Measurements from ENCODE around the gene MTFP1.

DNA sequence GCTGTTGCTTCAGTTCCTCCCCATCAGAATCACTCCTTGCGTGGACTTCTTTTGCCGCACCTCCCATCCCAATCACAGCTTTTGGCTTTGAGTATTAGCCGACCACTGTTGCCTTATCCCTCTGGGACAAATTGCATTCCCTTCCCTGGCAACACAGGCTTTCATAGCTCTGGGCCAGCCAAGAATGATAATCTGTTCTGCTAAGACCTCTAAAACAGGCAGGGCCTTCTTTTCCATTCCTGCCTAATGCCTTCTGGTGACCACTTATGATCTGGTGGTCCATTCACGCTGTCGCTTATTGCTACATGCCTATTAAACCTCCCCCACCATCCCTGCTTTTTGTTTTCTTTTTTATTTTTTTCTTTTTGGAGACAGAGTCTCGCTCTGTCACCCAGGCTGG is 19.2 kb upstream of the MTFP1 start:
- TF ChIP-seq CTCF (conservative IDR thresholded peaks at IDR 0.05; ENCODE audit: low read depth, low read length) (no peak), EZH2 (IDR thresholded peaks at IDR 0.05; ENCODE audit: borderline replicate concordance, low read depth, low read length, poor library complexity, severe bottlenecking) (no peak)
